ENCODE data around the gene FGD5.

The FGD5 gene

GRCh38 chr3:14852717-14853116 lies 34.0 kb downstream of the FGD5 start:
- DNase-seq (ENCODE audit: low read depth), result no peak

GRCh38 chr3:14853271-14853951 lies 34.6 kb downstream of the FGD5 start:
- DNase-seq (ENCODE audit: low read depth), result no peak

- no peak for DNase-seq (ENCODE audit: low read depth)
These were observed 38.7 kb downstream of the FGD5 start for GRCh38 chr3:14857506-14857905.

- no peak for DNase-seq (ENCODE audit: low read depth)
These were observed 39.3 kb downstream of the FGD5 start for GRCh38 chr3:14858105-14858504.

GRCh38 chr3:14859880-14860279 lies 41.1 kb downstream of the FGD5 start:
- DNase-seq (ENCODE audit: low read depth), result no peak

GRCh38 chr3:14861031-14861430 lies 42.3 kb downstream of the FGD5 start:
- no peak for DNase-seq (ENCODE audit: low read depth)

- DNase-seq (ENCODE audit: low read depth), result no peak
These were observed 42.9 kb downstream of the FGD5 start for GRCh38 chr3:14861446-14862302.

GRCh38 chr3:14862303-14862660 lies 43.5 kb downstream of the FGD5 start:
- DNase-seq (ENCODE audit: low read depth), result no peak

- no peak for DNase-seq (ENCODE audit: low read depth)
These were observed 44.0 kb downstream of the FGD5 start for GRCh38 chr3:14862661-14863230.

GRCh38 chr3:14863333-14864100 lies 44.8 kb downstream of the FGD5 start:
- DNase-seq (ENCODE audit: low read depth), result no peak

- no peak for DNase-seq (ENCODE audit: low read depth)
These were observed 45.4 kb downstream of the FGD5 start for GRCh38 chr3:14864131-14864530.

GRCh38 chr3:14866627-14867026 lies 47.9 kb downstream of the FGD5 start:
- DNase-seq (ENCODE audit: low read depth), result no peak

- DNase-seq (ENCODE audit: low read depth), result no peak
These were observed 49.3 kb downstream of the FGD5 start for GRCh38 chr3:14867936-14868570.

GRCh38 chr3:14869917-14870782 lies 51.4 kb downstream of the FGD5 start:
- no peak for DNase-seq (ENCODE audit: low read depth)

- DNase-seq (ENCODE audit: low read depth), result no peak
These were observed 52.0 kb downstream of the FGD5 start for GRCh38 chr3:14870783-14871060.

- no peak for DNase-seq (ENCODE audit: low read depth)
These were observed 52.9 kb downstream of the FGD5 start for GRCh38 chr3:14871456-14872200.

- DNase-seq (ENCODE audit: low read depth), result no peak
These were observed 53.9 kb downstream of the FGD5 start for GRCh38 chr3:14872706-14873105.

- no peak for DNase-seq (ENCODE audit: low read depth)
These were observed 56.0 kb downstream of the FGD5 start for GRCh38 chr3:14874784-14875183.

- DNase-seq (ENCODE audit: low read depth), result no peak
These were observed 56.8 kb downstream of the FGD5 start for GRCh38 chr3:14875411-14876175.

GRCh38 chr3:14876921-14877333 lies 58.2 kb downstream of the FGD5 start:
- no peak for DNase-seq (ENCODE audit: low read depth)
